Ishikawa (cell line): Measurements from ENCODE around the gene RPN2.

ENCODE experiments used
- CREB1 ChIP-seq: IDR thresholded peaks from 2 replicates; pipeline ENCODE4 v1.6.1; 2012; ENCODE audit warnings: low read depth
- EGR1 ChIP-seq: IDR thresholded peaks from 2 replicates; pipeline ENCODE4 v1.6.1; 2012
- EP300 ChIP-seq: IDR thresholded peaks from 2 replicates; pipeline ENCODE4 v1.6.1; 2012; ENCODE audit warnings: borderline replicate concordance
- NFIC ChIP-seq: IDR thresholded peaks from 2 replicates; pipeline ENCODE4 v1.6.1; 2012
- RAD21 ChIP-seq: IDR thresholded peaks from 2 replicates; pipeline ENCODE4 v1.6.1; 2012; ENCODE audit warnings: low read depth
- TCF12 ChIP-seq: IDR thresholded peaks from 2 replicates; pipeline ENCODE4 v1.6.1; 2012; ENCODE audit warnings: low read depth
- TEAD4 ChIP-seq: IDR thresholded peaks from 2 replicates; pipeline ENCODE4 v1.6.1; 2012
- ZBTB7A ChIP-seq: IDR thresholded peaks from 2 replicates; pipeline ENCODE4 v1.6.1; 2012; ENCODE audit warnings: low read depth
- TF ChIP-seq, protein P1 (sequence below): IDR thresholded peaks from 2 replicates; pipeline ENCODE4 v1.6.1; 2012; ENCODE audit warnings: low read depth, mild to moderate bottlenecking
- TF ChIP-seq, protein P2 (sequence below): IDR thresholded peaks from 2 replicates; pipeline ENCODE4 v1.6.1; 2012
- TF ChIP-seq, protein P3 (sequence below): IDR thresholded peaks from 2 replicates; pipeline ENCODE4 v1.6.1; 2012

RPN2 gene

DNA sequence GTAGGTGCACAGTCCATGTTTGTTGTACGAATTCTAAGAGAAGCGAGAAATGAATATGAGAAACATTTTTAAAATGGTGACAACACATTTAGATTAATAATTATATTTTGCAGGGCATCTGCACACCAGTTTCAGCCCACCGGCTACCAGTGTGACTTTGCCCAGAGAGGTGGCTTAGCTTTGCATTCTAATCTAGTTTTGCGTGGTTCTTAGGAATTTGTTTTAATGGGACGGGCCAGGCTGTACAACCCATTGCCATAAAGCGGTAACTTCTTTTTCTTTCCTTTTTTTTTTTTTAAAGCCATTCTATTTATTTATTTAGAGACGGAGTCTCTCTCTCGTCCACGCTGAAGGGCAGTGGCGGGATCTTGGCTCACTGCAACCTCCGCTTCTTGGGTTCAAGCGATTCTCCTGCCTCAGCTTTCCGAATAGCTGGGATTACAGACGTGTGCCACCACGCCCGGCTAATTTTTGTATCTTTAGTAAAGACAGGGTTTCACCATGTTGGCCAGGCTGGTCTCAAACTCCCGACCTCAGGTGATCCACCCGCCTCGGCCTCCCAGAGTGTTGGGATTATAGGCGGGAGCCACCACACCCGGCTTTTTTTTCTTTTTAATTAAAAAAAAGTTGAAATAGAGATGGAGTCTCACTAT, 111.2 kb downstream of the RPN2 start:
- no peak for TF ChIP-seq CREB1
- TF ChIP-seq, protein P1, sequence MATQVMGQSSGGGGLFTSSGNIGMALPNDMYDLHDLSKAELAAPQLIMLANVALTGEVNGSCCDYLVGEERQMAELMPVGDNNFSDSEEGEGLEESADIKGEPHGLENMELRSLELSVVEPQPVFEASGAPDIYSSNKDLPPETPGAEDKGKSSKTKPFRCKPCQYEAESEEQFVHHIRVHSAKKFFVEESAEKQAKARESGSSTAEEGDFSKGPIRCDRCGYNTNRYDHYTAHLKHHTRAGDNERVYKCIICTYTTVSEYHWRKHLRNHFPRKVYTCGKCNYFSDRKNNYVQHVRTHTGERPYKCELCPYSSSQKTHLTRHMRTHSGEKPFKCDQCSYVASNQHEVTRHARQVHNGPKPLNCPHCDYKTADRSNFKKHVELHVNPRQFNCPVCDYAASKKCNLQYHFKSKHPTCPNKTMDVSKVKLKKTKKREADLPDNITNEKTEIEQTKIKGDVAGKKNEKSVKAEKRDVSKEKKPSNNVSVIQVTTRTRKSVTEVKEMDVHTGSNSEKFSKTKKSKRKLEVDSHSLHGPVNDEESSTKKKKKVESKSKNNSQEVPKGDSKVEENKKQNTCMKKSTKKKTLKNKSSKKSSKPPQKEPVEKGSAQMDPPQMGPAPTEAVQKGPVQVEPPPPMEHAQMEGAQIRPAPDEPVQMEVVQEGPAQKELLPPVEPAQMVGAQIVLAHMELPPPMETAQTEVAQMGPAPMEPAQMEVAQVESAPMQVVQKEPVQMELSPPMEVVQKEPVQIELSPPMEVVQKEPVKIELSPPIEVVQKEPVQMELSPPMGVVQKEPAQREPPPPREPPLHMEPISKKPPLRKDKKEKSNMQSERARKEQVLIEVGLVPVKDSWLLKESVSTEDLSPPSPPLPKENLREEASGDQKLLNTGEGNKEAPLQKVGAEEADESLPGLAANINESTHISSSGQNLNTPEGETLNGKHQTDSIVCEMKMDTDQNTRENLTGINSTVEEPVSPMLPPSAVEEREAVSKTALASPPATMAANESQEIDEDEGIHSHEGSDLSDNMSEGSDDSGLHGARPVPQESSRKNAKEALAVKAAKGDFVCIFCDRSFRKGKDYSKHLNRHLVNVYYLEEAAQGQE: no peak
- no peak for TF ChIP-seq ZBTB7A
- no peak for TF ChIP-seq EP300
- TF ChIP-seq EGR1: no peak
- TF ChIP-seq, protein P2, sequence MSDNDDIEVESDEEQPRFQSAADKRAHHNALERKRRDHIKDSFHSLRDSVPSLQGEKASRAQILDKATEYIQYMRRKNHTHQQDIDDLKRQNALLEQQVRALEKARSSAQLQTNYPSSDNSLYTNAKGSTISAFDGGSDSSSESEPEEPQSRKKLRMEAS: no peak
- TF ChIP-seq, protein P3, sequence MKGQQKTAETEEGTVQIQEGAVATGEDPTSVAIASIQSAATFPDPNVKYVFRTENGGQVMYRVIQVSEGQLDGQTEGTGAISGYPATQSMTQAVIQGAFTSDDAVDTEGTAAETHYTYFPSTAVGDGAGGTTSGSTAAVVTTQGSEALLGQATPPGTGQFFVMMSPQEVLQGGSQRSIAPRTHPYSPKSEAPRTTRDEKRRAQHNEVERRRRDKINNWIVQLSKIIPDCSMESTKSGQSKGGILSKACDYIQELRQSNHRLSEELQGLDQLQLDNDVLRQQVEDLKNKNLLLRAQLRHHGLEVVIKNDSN: no peak
- TF ChIP-seq TEAD4: no peak
- no peak for TF ChIP-seq RAD21
- no peak for TF ChIP-seq NFIC
- TF ChIP-seq TCF12: no peak
